ENCODE data around the gene SETD5. TPM values are rescaled to one million over a fixed set of nuclear protein-coding genes. Genes with fewer than 3 reads are reported as not detected.

SETD5 gene
- total and polyA plus RNA-seq, 4 donors, result 85.6 to 180 (median 135) TPM

DNA sequence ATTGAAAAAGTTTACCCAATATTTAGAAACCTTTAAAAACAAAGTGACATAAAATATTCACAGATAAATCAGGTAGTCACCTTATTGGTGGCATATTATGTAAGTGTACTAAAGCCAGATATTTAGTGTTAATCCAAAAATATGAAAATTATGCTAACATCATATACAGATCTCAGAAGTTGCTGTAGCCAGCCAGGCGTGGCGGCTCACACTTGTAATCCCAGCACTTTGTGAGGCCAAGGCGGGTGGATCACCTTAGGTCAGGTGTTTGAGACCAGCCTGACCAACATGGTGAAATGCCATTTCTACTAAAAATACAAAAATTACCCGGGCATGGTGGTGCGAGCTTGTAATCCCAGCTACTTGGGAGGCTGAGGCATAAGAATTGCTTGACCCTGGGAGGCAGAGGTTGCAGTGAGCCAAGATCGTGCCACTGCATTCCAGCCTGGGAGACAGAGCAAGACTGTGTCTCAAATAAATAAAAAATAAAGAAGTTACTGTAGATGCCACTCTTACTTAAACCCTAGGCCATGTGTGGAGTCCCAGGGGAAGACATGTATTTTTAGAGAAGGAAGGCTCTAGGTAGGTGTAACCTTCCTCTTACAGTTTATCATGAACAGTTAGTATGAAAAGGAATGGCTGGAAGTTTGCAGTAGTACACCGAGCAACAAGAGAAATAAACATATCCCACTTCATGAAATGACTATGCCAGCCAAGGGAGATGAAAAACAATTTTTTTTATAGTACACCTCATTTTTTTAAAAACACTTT lies 9.6 kb downstream of the SETD5 start:
- H3K9me3 ChIP-seq (ENCODE audit: control insufficient read depth, insufficient read depth, low read length), result no peaks in the 10 kb centered on the region
- H3K36me3 ChIP-seq (ENCODE audit: control insufficient read depth, insufficient read depth, low read length), result no peaks in the 10 kb centered on the region
- peaks cover 8% of the 10 kb centered on the region for H3K4me1 ChIP-seq (ENCODE audit: control insufficient read depth, insufficient read depth, low read length)
- H3K27me3 ChIP-seq (ENCODE audit: control insufficient read depth, insufficient read depth, low read length), result no peaks in the 10 kb centered on the region
- no peak overlapping the region for H3K4me3 ChIP-seq (ENCODE audit: low read depth, low read length)
- no peak for DNase-seq (ENCODE audit: low read depth in 4 of 6, low spot score in 6 of 6)
- H3K27ac ChIP-seq (ENCODE audit: low read depth, low read length), result no peak overlapping the region
- WGBS (ENCODE audit: insufficient coverage), result 100% methylated on average over 2 of the region's 7 CpGs

DNA sequence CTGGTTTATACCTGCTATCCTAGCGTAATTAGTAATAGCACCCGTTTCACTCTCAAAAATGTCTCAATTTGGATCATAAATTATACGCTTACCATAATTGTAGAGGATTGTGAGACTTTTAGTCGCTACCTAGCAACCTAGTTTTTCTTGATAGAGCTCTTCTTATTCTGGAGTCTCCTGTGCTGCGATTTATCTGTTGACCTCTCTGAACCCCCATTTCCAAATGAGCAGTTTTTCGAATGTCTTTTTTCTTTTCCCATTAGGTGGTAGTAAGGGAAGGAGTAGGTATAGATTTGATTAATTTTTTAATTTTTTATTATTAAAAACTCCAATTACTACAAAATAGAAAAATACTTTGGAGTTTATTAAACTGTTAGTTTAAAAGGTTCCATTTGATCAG lies 10.6 kb downstream of the SETD5 start:
- H3K4me1 ChIP-seq (ENCODE audit: control insufficient read depth, insufficient read depth, low read length), result peaks cover 4% of the 10 kb centered on the region
- no peak for DNase-seq (ENCODE audit: low read depth in 4 of 6, low spot score in 6 of 6)
- no CpG with 5 or more reads among the region's 6 CpGs for WGBS (ENCODE audit: insufficient coverage)
- H3K27me3 ChIP-seq (ENCODE audit: control insufficient read depth, insufficient read depth, low read length), result no peaks in the 10 kb centered on the region
- no peaks in the 10 kb centered on the region for H3K36me3 ChIP-seq (ENCODE audit: control insufficient read depth, insufficient read depth, low read length)
- H3K4me3 ChIP-seq (ENCODE audit: low read depth, low read length), result no peak overlapping the region
- no peak overlapping the region for H3K27ac ChIP-seq (ENCODE audit: low read depth, low read length)
- no peaks in the 10 kb centered on the region for H3K9me3 ChIP-seq (ENCODE audit: control insufficient read depth, insufficient read depth, low read length)

DNA sequence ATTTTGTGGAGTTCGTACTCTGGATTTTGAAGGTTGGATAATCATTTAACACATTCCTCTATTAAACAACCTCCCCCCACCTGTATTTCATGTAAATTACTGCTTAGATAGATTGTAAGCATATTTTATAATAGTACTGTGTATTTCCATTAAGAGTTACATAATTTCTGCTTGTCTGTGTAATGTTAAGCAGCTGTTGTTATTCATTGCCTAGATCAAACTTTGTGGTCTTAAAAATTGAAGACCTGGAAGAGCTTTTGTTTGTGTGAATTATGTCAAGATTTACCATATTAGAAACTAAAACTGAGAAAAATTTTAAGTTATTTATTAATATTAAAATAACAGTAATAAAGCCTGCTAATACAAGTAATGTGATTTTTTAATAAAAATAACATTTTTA lies 11.1 kb downstream of the SETD5 start:
- H3K4me1 ChIP-seq (ENCODE audit: control insufficient read depth, insufficient read depth, low read length), result peaks cover 3% of the 10 kb centered on the region
- no peak overlapping the region for H3K4me3 ChIP-seq (ENCODE audit: low read depth, low read length)
- no peaks in the 10 kb centered on the region for H3K27me3 ChIP-seq (ENCODE audit: control insufficient read depth, insufficient read depth, low read length)
- no peak for DNase-seq (ENCODE audit: low read depth in 4 of 6, low spot score in 6 of 6)
- H3K36me3 ChIP-seq (ENCODE audit: control insufficient read depth, insufficient read depth, low read length), result no peaks in the 10 kb centered on the region
- H3K9me3 ChIP-seq (ENCODE audit: control insufficient read depth, insufficient read depth, low read length), result no peaks in the 10 kb centered on the region
- no peak overlapping the region for H3K27ac ChIP-seq (ENCODE audit: low read depth, low read length)
- no CpG with 5 or more reads among the region's 1 CpG for WGBS (ENCODE audit: insufficient coverage)

DNA sequence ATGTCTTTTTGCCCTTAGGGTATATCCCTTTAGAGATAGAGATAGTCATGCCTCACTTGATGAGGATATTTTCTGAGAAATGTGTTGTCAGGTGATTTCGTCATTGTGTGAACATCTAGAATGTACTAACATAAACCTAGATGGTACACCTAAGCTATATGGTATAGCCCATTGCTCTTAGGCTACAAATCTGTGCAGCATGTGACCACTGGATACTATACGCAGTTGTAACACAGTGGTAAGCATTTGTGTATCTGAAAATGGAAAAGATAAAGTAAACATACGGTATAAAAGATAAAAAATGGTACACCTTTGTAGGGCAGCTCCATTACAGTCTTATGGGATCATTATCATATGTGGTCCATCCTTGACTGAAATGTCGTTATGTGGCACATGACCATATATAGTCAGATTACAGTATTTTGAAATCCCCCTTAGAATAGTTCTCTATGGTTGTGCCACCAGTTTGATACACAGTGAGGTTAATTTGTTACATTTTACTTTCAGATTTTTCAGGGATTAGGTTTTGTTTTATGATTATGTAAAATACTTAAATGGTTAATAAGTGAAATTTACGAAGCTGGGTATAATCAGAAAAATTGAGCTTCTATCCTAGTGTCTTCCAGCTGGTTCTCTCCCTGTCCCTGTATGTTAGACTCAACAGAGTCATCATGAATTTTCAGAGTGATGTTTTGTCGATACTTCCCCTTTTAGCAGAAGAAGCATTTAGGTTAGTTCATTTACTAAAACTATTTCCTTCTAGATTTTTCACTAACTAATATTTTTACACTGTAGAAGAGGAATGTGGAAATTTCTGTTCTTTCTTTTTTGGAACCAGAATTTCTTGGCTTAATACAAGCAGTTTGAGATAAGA lies 12.8 kb downstream of the SETD5 start:
- no peaks in the 10 kb centered on the region for H3K9me3 ChIP-seq (ENCODE audit: control insufficient read depth, insufficient read depth, low read length)
- H3K36me3 ChIP-seq (ENCODE audit: control insufficient read depth, insufficient read depth, low read length), result no peaks in the 10 kb centered on the region
- DNase-seq (ENCODE audit: low read depth in 4 of 6, low spot score in 6 of 6), result no peak
- H3K27ac ChIP-seq (ENCODE audit: low read depth, low read length), result no peak overlapping the region
- no peak overlapping the region for H3K4me3 ChIP-seq (ENCODE audit: low read depth, low read length)
- H3K4me1 ChIP-seq (ENCODE audit: control insufficient read depth, insufficient read depth, low read length), result peaks cover 3% of the 10 kb centered on the region
- no peaks in the 10 kb centered on the region for H3K27me3 ChIP-seq (ENCODE audit: control insufficient read depth, insufficient read depth, low read length)
- 100% methylated on average over 1 of the region's 6 CpGs for WGBS (ENCODE audit: insufficient coverage)

DNA sequence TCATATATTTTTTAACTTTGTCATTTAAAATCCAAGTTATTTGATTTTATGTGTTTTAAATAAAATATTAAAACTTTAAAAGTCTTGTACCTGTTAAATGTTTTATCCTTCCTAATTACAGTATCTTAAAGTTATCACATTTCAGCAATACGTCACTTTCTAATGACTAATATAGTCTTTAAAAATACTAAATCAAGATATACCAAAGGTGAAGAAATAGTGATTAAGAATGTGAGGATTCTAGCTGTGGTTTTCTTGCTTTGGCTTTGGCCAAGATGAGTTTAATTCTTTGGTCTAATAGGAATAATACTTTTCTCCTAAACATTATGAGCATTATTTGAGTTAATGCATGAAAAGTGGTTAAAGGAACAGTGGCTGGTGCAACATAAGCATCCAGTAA lies 13.9 kb downstream of the SETD5 start:
- Histone ChIP-seq H3K27me3 (ENCODE audit: control insufficient read depth, insufficient read depth, low read length) (no peaks in the 10 kb centered on the region), H3K9me3 (ENCODE audit: control insufficient read depth, insufficient read depth, low read length) (no peaks in the 10 kb centered on the region), H3K36me3 (ENCODE audit: control insufficient read depth, insufficient read depth, low read length) (peaks cover 4% of the 10 kb centered on the region), H3K27ac (ENCODE audit: low read depth, low read length) (no peak overlapping the region), H3K4me1 (ENCODE audit: control insufficient read depth, insufficient read depth, low read length) (peaks cover 3% of the 10 kb centered on the region), H3K4me3 (ENCODE audit: low read depth, low read length) (no peak overlapping the region)
- no peak for DNase-seq (ENCODE audit: low read depth in 4 of 6, low spot score in 6 of 6)
- WGBS (ENCODE audit: insufficient coverage), result no CpG with 5 or more reads among the region's 1 CpG

DNA sequence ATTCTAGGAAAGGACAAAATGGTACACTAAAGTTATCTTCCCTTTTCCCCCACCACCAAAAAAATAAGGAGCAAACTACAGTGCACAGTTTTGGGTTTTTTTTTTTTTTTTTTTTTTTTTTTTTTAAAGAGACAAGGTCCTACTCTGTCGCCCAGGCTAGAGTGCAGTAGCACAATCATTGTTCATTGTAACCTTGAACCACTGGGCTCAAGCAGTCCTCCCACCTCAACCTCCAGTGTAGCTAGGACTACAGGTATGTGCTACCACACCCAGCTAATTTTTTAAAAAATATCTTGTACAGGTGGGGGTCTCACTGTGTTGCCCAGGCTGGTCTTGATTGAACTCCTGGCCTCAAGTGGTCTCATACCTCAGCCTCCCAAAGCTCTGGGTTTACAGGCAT lies 14.9 kb downstream of the SETD5 start:
- no peak overlapping the region for H3K4me3 ChIP-seq (ENCODE audit: low read depth, low read length)
- H3K27ac ChIP-seq (ENCODE audit: low read depth, low read length), result no peak overlapping the region
- WGBS (ENCODE audit: insufficient coverage), result no CpG with 5 or more reads among the region's 1 CpG

DNA sequence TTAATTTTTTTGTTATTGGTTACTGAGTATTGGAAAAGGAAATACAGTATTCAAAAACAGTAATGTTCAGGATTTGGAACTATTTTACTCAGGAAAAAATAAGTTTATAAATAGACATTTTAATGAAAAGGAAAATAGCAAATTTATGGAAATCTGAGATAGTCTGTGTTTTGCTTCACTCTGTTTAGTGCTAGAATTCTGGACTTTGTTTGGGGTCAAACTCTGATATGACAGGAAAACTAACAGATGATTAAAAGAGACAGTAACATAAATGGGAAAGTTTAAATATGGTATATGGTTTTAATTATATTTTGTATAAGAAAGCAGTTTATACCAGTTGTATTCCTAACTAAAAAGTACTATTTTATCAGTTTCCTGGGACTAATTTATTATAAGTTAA lies 17.4 kb downstream of the SETD5 start:
- no peaks in the 10 kb centered on the region for H3K4me1 ChIP-seq (ENCODE audit: control insufficient read depth, insufficient read depth, low read length)
- H3K27ac ChIP-seq (ENCODE audit: low read depth, low read length), result no peak overlapping the region
- H3K27me3 ChIP-seq (ENCODE audit: control insufficient read depth, insufficient read depth, low read length), result no peaks in the 10 kb centered on the region
- H3K9me3 ChIP-seq (ENCODE audit: control insufficient read depth, insufficient read depth, low read length), result no peaks in the 10 kb centered on the region
- no peak overlapping the region for H3K4me3 ChIP-seq (ENCODE audit: low read depth, low read length)
- no peak for DNase-seq (ENCODE audit: low read depth in 4 of 6, low spot score in 6 of 6)
- H3K36me3 ChIP-seq (ENCODE audit: control insufficient read depth, insufficient read depth, low read length), result peaks cover 4% of the 10 kb centered on the region

More for the DNA sequence above, 14.9 kb downstream of the SETD5 start:
- no peaks in the 10 kb centered on the region for H3K9me3 ChIP-seq (ENCODE audit: control insufficient read depth, insufficient read depth, low read length)
- peaks cover 4% of the 10 kb centered on the region for H3K36me3 ChIP-seq (ENCODE audit: control insufficient read depth, insufficient read depth, low read length)
- no peaks in the 10 kb centered on the region for H3K27me3 ChIP-seq (ENCODE audit: control insufficient read depth, insufficient read depth, low read length)
- H3K4me1 ChIP-seq (ENCODE audit: control insufficient read depth, insufficient read depth, low read length), result peaks cover 3% of the 10 kb centered on the region
- DNase-seq (ENCODE audit: low read depth in 4 of 6, low spot score in 6 of 6), result no peak

DNA sequence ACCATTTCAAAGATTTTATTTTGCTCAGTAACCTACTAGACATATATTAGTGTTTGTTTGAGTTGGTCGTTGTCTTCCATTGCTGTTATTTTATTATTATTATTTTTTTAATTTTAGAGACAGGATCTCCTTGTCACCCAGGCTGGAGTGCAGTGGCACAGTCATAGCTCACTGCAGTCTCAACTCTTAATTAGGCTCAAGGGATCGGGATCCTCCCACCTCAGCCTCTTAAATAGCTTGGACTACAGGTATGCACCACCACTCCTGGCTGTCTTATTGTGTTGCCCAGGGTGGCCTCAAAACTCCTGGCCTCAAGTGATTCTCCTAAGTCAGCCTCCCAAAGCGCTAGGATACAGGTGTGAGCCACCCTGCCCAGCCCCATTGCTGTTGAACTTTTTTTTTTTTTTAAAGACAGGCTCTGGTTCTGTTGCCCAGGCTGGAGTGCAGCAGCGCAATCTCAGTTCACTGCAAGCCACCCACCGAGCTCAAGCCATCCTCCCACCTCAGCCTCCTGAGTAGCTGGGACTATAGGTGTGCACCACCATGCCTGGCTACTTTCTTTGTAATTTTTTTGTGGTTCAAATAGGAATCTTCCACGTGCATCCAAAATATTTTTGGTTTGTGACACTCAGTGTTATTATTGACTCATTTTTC lies 18.2 kb downstream of the SETD5 start:
- WGBS (ENCODE audit: insufficient coverage), result 99% methylated on average over 4 of the region's 6 CpGs
- H3K9me3 ChIP-seq (ENCODE audit: control insufficient read depth, insufficient read depth, low read length), result no peaks in the 10 kb centered on the region
- no peak overlapping the region for H3K4me3 ChIP-seq (ENCODE audit: low read depth, low read length)
- no peak for DNase-seq (ENCODE audit: low read depth in 4 of 6, low spot score in 6 of 6)
- no peaks in the 10 kb centered on the region for H3K4me1 ChIP-seq (ENCODE audit: control insufficient read depth, insufficient read depth, low read length)
- H3K36me3 ChIP-seq (ENCODE audit: control insufficient read depth, insufficient read depth, low read length), result peaks cover 4% of the 10 kb centered on the region
- H3K27ac ChIP-seq (ENCODE audit: low read depth, low read length), result no peak overlapping the region
- H3K27me3 ChIP-seq (ENCODE audit: control insufficient read depth, insufficient read depth, low read length), result no peaks in the 10 kb centered on the region

DNA sequence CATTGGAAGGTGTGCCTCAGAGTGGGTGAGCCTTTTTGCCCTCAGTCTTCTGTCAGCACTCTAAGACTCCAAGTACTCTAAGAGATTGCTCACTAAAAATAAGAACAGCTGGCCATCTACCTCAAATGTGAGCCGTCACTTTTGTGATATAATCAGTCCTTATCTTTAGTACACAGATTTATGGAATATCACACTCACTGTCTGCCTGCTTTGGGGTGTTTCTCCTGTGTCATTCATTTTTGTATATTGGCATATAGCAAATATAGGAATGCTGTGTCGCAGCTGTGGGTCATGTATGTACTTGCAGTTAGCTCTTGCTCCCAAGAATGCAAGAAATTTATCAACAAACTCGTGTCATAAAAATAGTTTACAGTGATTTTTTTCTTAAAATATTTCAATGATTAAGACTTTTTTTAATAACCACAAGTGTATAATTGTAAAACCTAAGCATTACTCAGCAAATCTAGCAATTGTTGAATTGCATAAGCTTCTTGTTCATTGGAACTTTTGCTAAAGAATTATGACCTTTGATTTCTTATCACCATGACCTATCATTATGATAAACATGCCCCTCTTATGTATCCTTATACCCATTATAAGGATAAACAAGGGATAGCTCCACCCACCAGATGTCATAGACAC lies 18.8 kb downstream of the SETD5 start:
- Histone ChIP-seq H3K27ac (ENCODE audit: low read depth, low read length) (no peak overlapping the region), H3K9me3 (ENCODE audit: control insufficient read depth, insufficient read depth, low read length) (no peaks in the 10 kb centered on the region), H3K4me1 (ENCODE audit: control insufficient read depth, insufficient read depth, low read length) (no peaks in the 10 kb centered on the region), H3K36me3 (ENCODE audit: control insufficient read depth, insufficient read depth, low read length) (peaks cover 4% of the 10 kb centered on the region), H3K4me3 (ENCODE audit: low read depth, low read length) (no peak overlapping the region), H3K27me3 (ENCODE audit: control insufficient read depth, insufficient read depth, low read length) (no peaks in the 10 kb centered on the region)
- WGBS (ENCODE audit: insufficient coverage), result no CpG with 5 or more reads among the region's 3 CpGs
- no peak for DNase-seq (ENCODE audit: low read depth in 4 of 6, low spot score in 6 of 6)

Data from spinal cord (tissue), 10 donors.